PFSK-1 (cell line): ENCODE data around the gene COMMD4.

Experiments used
- FOXP2 ChIP-seq: optimal IDR thresholded peaks from 2 replicates; pipeline ENCODE3; 2011; ENCODE audit warnings: borderline replicate concordance, control low read depth, inconsistent platforms; ENCODE audit not compliant: insufficient read depth; ENCODE audit errors: extremely low read length, extremely low read depth
- POLR2AphosphoS5 ChIP-seq: IDR thresholded peaks from 2 replicates; pipeline ENCODE4 v1.6.1; 2012; ENCODE audit warnings: low read depth, mild to moderate bottlenecking, control low read depth, low read length, moderate library complexity
- REST ChIP-seq, 2 experiments: IDR thresholded peaks; 2 replicates each; pipeline versions ENCODE4 v1.6.1 to v1.8.0; 2011 to 2012; ENCODE audit warnings: low read depth in 2 of 2, low read length in 2 of 2, control low read depth in 1 of 2, inconsistent platforms in 1 of 2, mild to moderate bottlenecking in 1 of 2, moderate library complexity in 1 of 2; ENCODE audit not compliant: insufficient read depth in 1 of 2
- SIN3A ChIP-seq: IDR thresholded peaks from 2 replicates; pipeline ENCODE4 v1.6.1; 2012; ENCODE audit warnings: mild to moderate bottlenecking, low read length, moderate library complexity, borderline replicate concordance; ENCODE audit not compliant: insufficient read depth
- TAF1 ChIP-seq: IDR thresholded peaks from 2 replicates; pipeline ENCODE4 v1.6.1; 2012; ENCODE audit warnings: low read length, control low read depth, borderline replicate concordance; ENCODE audit not compliant: insufficient read depth

The COMMD4 gene

DNA sequence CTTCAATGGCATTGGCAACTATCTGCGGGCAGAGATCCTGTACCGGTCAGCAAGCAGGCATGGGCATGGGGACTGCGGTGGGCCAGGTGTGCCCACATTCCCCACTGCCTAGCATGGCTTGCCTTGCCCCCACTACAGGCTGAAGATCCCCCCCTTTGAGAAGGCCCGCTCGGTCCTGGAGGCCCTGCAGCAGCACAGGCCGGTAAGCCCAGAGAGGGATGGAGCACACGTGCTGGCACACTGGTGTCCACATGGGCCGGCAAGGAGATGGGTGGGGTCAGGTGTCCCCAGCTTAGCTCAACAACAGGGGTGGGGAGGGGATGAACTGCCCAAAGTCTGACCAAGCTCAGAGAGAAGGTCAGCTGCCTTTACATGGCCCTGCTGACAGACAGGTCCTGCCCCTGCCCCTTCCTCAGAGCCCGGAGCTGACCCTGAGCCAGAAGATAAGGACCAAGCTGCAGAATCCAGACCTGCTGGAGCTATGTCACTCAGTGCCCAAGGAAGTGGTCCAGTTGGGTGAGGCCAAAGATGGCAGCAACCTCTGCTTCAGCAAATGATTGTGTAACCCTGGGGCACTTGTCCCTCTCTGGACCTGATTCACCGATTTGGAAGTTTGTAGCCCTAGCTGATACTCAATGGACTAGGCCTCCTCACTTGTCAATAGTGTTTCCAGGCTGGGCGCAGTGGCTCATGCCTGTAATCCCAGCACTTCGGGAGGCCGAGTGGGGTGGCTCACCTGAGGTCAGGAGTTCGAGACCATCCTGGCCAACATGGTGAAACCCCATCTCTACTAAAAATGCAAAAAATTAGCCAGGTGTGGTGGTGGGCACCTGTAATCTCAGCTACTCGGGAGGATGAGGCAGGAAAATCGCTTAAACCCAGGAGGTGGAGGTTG lies 16.6 kb downstream of the COMMD4 start:
- TF ChIP-seq REST (IDR thresholded peaks at IDR 0.05; ENCODE audit: insufficient read depth in 1 of 2, low read depth in 2 of 2, low read length in 2 of 2) = no peak
- TF ChIP-seq TAF1 = no peak

DNA sequence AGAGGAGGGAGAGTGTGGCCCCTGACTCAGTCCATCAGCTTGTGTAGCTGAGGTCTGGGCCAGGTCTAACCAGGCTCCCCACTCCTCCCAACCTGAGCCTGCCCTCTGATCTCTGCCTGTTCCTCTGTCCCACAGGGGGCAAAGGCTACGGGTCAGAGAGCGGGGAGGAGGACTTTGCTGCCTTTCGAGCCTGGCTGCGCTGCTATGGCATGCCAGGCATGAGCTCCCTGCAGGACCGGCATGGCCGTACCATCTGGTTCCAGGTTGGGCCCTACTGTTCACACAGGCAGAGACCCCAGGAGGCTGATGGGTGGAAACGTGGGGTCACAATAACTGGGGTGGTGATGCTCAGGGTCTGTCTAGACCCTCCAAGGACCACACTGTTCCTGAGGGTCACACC lies 17.7 kb downstream of the COMMD4 start:
- 0 out of 2 replicates have a peak, but pooled peaks have one; percentile 10 for TF ChIP-seq POLR2AphosphoS5
- TF ChIP-seq REST (IDR thresholded peaks at IDR 0.05; ENCODE audit: insufficient read depth in 1 of 2, low read depth in 2 of 2, low read length in 2 of 2) = no peak

DNA sequence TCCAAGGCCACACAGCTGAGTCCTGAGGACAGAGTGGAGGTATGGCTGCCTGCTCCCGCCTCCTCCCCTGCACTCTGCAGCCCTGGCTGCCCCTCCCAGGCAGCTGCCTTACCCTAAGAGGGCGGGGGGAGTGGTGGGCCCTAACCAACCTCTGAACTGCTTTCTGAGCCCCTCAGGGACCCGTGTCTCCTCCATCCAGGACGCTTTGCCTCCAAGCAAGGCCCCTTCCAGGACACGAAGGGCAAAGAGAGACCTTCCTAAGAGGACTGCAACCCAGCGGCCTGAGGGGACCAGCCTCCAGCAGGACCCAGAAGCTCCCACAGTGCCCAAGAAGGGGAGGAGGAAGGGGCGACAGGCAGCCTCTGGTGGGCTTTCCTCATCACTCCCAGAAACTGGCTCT lies 18.6 kb downstream of the COMMD4 start:
- TF ChIP-seq TAF1 (no peak), SIN3A (no peak), FOXP2 (no peak), REST (IDR thresholded peaks at IDR 0.05; ENCODE audit: insufficient read depth in 1 of 2, low read depth in 2 of 2, low read length in 2 of 2) (no peak), POLR2AphosphoS5 (no peak)

GRCh38 chr15:75355369-75355768 lies 19.5 kb downstream of the COMMD4 start:
- no peak for TF ChIP-seq REST (IDR thresholded peaks at IDR 0.05; ENCODE audit: insufficient read depth in 1 of 2, low read depth in 2 of 2, low read length in 2 of 2)
- TF ChIP-seq TAF1 = no peak
- no peak for TF ChIP-seq FOXP2
- TF ChIP-seq POLR2AphosphoS5 = no peak
- TF ChIP-seq SIN3A = no peak

- no peak for TF ChIP-seq FOXP2
- TF ChIP-seq POLR2AphosphoS5 = no peak
- TF ChIP-seq SIN3A = no peak
- TF ChIP-seq TAF1 = no peak
- TF ChIP-seq REST (IDR thresholded peaks at IDR 0.05; ENCODE audit: insufficient read depth in 1 of 2, low read depth in 2 of 2, low read length in 2 of 2) = no peak
These were observed 20.1 kb downstream of the COMMD4 start for GRCh38 chr15:75356006-75356405.
